GM10266 (cell line): ENCODE data around the gene ERCC6.

ENCODE experiments used
- DNase-seq: peaks from one replicate; pipeline ENCODE4 v3.0.0; 2012; ENCODE audit errors: extremely low spot score
- TF ChIP-seq, protein P1 (sequence below): IDR thresholded peaks from 2 replicates; pipeline ENCODE4 v1.5.1; 2012; ENCODE audit warnings: mild to moderate bottlenecking, low read depth; ENCODE audit not compliant: control insufficient read depth, insufficient read depth; ENCODE audit errors: missing control alignments

The ERCC6 gene

DNA sequence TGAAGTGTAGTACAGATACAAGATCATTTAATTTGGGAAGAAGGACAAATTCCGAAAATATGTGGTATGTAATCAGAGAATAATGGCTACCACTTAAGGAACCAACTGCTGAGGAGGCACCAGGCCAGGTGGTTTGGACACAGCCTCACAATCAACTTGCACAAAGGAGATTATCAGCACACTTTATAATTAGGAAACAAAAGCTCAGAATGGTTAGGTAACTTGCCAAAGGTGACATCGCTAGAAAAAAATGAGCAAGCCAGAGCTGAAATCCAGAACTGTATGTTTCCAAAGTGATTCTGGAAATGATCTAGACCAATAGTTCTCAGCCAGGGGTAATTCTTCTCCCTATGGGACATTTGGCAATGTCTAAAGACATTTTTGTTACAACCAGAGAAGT, 36.6 kb downstream of the ERCC6 start:
- DNase-seq: no peak
- TF ChIP-seq, protein P1, sequence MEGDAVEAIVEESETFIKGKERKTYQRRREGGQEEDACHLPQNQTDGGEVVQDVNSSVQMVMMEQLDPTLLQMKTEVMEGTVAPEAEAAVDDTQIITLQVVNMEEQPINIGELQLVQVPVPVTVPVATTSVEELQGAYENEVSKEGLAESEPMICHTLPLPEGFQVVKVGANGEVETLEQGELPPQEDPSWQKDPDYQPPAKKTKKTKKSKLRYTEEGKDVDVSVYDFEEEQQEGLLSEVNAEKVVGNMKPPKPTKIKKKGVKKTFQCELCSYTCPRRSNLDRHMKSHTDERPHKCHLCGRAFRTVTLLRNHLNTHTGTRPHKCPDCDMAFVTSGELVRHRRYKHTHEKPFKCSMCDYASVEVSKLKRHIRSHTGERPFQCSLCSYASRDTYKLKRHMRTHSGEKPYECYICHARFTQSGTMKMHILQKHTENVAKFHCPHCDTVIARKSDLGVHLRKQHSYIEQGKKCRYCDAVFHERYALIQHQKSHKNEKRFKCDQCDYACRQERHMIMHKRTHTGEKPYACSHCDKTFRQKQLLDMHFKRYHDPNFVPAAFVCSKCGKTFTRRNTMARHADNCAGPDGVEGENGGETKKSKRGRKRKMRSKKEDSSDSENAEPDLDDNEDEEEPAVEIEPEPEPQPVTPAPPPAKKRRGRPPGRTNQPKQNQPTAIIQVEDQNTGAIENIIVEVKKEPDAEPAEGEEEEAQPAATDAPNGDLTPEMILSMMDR: no peak

DNA sequence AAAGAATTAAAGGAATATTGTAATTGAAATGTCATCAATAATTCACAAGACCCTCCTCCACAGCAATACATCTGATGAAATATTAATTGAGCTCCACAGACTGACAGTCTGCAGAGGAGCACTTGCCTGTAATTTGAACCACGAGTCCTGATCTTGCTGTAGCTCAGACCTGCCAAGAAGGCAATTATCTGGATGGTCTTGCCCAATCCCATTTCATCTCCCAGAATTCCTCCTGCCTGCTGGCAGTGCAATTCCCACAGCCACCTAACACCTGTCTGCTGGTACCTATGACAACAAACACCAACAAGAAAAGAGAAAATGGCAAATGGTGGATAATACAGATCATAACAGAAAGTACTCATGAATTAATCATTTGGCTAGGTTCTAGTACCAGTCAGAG, 38.5 kb downstream of the ERCC6 start:
- TF ChIP-seq, protein P1: no peak
- no peak for DNase-seq

- no peak for DNase-seq
- TF ChIP-seq, protein P1: no peak
Observed at GRCh38 chr10:49499305-49499851, 39.5 kb downstream of the ERCC6 start.

GRCh38 chr10:49498425-49498824, 40.5 kb downstream of the ERCC6 start:
- no peak for DNase-seq
- TF ChIP-seq, protein P1: no peak

- TF ChIP-seq, protein P1: no peak
- no peak for DNase-seq
Observed at GRCh38 chr10:49497358-49497757, 41.6 kb downstream of the ERCC6 start.

GRCh38 chr10:49488056-49488717, 50.7 kb downstream of the ERCC6 start:
- TF ChIP-seq, protein P1: no peak
- no peak for DNase-seq

DNA sequence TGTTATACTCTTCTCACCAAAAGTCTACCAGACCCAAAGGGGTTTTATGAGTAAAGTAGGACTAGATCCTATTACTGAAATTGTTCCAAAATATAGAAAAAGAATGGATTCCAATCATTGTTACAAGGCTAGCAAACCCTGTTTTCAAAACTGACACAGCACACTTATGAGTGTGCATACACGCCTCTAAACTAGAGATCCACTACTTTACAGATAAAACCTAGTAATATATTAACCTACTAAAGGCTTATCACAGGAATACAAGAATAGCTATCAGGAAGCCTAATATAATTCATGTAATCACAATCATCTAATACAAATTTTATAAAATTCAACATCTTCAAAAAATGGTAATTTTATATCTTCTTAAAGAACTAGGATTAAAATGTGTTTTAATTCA, 52.2 kb downstream of the ERCC6 start:
- TF ChIP-seq, protein P1: no peak
- no peak for DNase-seq
